HG03196 (cell line): ENCODE results near the gene VRK3.
"Not testable (repeated sequence)": the region's sequence is repeated elsewhere in the genome, so short reads cannot be mapped to it uniquely, and the experiment has no call there.

ENCODE experiments used
- ATAC-seq: cut with Tn5 transposase; IDR thresholded peaks from one replicate; pipeline ENCODE4 v1.9.1; 2021; ENCODE audit not compliant: unreplicated experiment

VRK3 gene

DNA sequence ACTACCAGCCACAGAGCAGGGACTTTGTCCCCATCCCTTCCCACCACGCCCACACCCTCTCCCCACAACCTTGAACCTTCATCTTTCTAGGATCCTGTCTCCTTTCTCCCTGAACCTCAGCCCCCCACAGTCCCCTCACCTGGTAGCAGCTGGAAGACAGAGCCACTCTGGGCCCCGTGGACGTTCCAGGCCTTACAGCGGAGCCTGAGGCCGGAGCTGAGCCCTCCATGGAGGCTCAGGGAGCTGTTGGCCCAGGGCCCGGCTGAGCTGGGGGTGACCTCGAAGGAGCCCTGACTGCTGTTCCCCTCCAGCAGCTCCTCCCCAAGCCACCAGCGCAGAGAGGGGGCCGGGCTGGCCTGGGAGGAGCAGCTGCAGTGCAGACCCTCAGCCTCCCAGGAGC, 67.0 kb downstream of the VRK3 start:
- not testable (repeated sequence) for ATAC-seq

DNA sequence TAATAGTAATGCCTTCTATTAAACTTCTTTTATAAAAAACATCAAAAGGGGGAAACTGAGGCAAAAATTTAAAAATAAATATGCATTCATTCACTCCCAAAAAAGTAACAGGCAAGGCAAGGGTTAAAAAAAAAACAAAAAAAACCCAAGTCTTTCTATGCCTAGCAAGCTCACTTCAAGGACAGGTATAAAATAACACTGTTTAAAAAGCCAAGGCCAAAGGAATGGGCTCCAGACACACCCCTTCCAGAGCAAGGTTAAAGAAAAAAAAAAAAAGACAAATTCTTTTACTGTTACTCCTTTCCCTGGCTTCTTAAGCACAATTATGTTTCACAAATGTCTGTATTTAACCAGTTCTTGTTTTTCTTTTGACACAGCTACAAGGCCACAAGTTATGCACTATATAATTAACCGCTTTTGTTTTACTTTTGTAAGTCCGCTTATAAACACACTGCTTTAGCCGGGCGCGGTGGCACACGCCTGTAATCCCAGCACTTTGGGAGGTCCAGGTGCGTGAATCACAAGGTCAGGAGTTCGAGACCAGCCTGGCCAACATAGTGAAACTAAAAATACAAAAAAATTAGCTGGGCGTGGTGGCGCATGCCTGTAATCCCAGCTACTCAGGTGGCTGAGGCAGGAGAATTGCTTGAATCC, 67.8 kb downstream of the VRK3 start:
- no peak for ATAC-seq

DNA sequence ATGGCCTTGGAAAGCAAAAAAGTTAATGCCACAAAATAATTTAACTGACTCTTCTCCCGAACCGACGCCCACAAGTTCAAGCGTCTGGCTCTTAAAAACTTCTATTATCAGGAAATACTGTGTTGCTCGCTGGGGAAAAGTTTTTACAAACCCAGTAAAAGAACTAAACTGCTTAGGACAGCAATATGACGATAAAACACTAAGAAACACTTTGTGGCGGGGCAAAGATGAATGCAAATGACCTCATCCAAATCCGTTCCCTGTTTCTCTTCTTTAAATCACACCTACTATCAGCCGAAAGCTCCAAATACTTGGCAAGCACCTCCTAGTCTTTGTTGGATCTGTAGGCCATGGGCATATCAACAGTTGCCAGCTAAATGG, 69.1 kb downstream of the VRK3 start:
- ATAC-seq = no peak

DNA sequence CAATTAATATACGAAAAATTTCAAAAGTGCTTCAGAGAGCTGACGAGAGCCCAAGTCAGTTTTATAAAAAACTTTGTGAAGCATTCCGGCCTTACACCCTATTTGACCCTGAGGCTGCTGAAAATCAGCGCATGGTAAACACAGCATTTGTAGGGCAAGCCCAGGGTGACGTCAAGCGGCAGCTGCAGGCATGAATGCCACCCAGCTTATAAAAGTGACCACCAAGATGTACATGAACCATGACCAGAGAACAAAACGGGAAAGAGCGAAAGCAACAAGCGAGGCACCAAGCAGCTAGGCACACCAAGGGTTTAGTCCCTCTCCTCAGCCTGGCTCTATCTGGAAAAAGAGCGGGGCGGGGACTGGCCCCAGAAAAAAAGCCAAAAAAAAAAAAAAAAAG, 70.2 kb downstream of the VRK3 start:
- no peak for ATAC-seq

DNA sequence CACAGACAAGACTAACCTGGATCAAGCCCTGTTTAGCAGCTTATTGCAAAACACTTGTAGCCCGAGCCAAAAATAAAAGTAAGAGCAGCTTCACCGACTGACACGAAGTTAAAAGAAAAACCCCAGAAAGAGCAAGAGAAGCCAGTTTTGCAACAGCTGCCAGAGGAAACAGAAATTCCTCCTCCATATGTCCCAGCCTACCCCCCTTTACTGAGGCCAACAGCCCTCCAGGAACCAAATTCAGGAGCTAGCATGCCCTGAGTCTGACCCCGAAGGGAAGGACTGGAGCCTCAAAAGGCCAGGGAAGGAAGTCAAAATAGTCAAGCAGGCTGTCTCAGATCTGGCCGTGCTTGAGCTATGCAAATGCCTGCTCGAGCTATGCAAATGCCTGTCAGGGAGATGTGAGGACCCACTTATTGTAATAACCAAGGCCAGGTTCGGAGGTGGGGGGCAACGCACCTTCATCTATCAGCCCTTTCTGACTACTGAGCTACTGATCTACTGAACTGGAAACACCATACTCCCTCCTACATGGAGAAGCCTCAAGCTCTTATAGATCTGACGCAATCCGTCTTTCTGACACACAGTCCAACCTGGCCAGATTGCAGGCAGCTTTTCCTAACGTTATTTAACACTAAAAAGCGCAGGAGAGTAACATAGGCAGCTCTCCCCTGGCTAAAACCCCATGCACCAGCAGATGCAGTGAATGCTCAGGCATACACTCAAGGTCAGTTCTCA, 70.9 kb downstream of the VRK3 start:
- ATAC-seq = no peak

DNA sequence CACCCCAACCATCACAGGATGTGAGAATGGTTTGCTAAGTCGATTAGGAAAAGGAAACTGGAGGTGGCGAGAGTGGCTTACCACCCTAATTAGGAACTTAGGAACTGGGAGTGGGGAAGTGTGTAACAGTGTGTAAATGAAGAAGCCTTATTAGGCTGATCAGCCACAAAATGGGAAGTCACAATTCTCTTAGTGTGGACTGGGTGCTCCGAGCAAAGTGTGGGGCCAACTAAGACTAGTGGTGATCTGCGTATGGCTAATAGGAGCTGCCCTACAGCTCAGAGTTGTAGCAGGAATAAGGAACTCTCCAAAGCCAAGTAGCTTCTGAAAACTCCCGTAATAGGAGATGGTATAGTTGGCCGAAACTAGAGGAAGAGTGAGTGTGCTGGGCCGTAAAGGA, 71.8 kb downstream of the VRK3 start:
- no peak for ATAC-seq

DNA sequence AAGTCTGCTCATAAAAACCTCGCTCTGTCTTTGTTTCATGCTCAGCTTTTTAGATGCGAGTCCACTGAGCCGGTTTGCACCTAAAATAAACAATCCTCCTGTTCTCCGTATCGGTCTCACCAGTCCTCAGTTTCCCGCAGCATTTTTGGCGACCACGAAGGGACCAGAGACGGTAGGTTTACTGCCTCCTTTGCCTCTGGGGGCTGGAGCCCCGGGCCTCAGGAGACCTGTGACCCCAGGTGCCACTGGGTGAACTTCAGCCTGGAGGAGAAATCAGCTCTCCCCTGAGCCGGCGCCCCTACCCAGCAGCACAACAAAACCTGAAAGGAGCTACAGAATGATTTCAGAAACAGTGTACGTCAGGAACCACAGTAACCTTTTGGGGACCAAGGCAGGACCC, 72.3 kb downstream of the VRK3 start:
- no peak for ATAC-seq

DNA sequence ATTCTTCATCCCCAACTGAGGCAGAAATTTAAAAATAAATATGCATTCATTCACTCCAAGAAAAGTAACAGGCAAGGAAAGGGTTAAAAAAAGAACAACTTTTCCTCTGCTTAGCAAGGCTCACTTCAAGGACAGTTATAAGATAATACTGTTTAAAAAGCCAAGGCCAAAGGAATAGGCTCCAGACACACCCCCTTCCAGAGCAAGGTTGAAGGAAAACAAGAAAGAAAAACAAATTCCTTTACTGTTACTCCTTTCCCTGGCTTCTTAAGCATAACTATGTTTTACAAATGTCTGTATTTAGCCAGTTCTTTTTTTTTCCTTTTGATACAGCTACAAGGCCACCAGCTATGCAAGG, 72.7 kb downstream of the VRK3 start:
- no peak for ATAC-seq

DNA sequence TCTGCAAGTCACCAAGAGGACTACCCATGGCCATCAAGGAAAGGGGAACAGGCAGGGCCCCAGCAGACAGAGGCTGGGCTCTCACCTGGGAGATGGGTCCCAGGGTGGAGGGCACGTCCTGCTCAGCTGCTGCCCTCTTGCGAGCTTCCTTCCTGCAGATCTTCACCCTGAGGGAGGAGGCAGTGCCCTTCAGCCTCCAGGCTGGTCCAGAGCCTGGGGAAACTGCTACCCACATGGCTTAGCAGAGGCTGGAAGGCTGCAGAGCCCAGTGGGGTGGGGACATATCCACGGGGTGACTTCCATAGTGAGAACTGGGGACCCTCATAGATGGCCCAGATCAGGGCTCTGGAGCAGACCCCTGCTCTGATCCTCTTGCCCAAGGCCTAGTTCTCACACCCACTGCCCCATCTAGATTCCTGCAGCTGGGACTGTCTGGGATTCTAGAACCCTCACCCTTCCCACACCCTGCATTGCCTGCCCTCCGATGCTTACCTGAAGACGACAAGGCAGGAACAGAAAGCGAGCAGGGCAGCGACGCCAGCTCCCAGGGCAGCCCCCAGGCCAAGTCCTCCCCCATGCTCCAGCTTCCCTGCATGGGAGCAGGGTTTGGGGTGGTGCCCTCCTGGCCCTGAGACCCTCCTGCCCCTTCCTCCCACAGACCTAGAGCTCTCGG, 73.2 kb downstream of the VRK3 start:
- ATAC-seq = no peak

DNA sequence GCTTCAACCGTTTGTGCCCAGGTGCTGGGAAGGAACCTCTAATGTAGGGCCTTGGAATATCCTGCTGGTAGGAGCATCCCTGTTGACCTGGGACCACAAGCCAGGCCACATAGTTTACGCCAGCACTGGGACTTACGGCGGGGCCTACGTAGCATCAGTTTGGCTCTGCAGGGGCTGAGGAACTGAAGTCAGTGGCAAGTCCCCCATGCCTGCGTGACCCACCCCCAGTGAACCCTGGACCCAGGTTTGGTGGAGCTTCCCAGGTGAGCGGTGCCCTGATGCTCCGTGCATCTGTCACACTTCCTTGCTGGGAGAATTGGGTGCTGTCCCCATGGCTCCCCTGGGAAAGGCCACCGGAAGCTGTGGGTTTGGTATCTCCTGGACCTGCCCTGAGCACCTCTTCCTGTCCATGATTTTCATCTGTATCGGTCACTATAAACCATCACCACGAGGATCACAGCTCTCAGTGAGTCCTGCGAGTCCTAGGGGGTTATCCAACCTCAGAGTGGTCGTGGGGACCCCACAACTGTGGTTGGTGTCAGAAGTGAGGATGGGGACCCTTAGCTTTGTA, 74.1 kb downstream of the VRK3 start:
- ATAC-seq = no peak

DNA sequence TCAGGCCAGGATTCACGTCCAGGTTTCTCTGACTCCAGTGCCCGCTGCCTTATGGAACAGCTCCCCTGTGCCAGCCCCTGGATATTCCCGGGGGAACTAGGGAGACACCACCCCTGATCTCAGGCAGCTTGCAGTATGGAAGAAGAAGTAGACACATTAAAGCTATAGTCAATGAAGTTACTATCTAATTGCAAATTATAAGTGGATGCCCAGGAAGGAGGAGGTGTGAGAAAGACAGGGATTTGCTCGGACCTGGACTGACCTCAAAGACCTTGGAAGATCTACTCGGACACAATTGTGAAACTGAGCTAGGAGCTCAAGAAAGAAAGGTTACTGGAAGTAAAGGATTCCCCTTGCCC, 74.6 kb downstream of the VRK3 start:
- ATAC-seq = no peak

DNA sequence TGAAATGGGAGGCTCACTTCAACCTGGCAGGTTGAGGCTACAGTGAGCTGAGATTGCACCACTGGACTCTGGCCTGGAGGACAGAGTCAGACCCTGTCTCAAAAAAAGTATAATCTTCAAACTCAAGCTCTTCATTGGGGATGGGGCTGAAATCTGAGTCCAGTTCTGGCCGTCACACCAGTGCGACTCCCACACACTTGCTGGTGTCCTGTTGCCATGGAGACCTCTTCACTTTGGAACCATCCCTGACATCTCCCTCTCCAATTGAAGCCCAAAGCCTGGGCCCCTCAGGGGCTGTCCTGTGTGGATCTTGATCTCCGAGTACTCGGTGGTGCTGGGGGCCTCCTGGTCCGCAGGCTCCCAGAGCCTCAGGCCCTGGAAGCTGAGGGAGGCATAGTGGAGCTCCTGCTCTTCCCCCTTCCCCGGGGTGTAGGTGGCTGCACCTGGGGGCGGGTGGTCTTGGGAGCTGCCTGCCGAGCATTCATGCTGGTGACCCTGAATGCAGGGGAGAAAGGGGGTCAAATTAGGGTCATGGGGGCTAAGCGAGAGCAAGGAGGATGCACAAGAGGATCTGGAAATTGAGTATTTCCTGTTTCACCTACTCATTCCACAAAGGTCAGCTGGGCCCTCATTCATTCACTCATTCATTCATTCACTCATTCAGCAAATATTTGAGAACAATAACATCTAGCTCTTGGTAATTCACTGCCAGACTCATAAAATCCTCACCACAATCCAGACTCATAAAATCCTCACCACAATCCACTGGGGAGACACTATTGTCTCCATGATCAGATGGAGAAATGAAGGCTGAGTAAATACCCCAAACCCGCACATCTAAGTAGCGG, 75.2 kb downstream of the VRK3 start:
- no peak for ATAC-seq

DNA sequence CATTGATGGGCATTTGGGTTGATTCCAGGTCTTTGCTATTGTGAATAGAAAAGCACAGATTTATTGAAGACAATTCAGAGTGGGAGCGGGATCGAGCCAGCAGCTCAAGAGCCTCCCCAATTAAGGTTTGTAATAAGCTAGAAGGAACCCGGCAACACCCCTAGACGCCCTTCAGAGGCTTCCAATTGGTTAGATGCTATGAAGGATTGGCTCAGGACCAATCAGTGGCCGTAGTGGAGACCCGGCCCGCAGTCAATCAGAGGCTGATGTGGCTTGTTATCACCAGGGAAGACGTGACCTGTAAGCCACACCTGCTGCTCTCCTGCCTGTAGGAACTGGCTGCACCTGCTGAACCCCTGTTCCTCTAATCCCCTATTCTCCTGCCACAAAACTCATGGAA, 78.8 kb downstream of the VRK3 start:
- ATAC-seq = no peak

DNA sequence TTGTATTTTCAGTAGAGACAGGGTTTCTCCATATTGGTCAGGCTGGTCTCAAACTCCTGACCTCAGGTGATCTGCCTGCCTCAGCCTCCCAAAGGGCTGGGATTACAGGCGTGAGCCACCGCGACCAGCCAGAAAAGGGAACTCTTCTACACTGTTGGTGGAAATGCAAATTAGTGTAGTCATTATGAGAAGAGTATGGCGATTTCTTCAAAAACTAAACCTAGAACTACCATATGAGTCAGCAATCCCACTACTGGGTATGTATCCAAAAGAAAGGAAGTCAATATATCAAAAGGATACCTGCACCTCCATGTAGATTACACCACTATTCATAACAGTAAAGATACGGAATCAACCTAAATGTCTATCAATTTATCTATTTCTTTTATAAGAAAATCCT, 80.6 kb downstream of the VRK3 start:
- ATAC-seq = not testable (repeated sequence)

DNA sequence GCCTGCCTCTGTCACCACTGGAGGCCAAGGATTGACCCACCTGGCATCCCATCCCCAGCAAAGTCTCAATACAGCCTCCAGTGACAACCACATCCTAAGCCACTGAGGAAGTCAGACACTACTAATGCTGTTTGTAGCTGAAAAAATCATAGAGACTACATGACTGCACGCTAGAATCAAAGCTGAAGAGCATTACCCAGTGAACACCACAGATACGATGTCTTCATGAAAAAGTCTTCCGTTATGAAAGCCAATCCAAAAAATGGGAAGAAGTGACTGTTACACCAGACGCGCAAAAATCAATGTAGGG, 84.7 kb downstream of the VRK3 start:
- no peak for ATAC-seq

DNA sequence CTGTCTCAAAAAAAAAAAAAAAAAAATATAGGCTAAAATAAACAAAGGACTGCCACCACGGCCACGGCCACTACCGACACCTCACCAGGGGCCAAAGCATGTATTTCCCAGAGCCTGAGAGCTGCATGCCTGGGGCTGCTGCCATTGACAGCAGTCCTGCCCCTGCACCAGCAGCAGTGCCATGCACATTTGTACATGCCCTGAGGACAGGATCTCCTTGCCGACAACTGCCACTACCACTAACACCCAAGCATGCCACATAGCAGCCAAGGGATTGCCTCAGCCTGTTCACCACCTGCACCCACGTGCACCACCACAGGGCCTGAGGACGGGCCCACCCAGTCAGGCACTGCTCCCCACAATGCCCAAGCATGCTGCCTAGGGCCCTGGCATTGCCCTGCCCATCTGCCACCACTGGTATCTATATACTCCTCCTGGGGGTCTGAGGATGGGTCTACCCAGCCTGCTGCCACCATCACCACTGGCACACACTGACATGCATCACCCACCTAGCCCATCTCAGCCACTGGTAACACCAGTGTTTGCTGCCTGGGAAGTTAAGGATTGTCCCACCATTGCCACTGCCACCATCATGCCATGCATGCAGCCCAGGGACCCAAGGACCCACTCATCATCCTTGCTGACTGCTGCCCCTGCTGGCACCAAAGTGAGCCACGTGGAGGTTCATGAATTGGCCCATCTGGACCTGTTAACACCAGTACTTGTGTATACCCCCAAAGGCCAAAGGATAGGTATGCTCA, 85.3 kb downstream of the VRK3 start:
- ATAC-seq = no peak

DNA sequence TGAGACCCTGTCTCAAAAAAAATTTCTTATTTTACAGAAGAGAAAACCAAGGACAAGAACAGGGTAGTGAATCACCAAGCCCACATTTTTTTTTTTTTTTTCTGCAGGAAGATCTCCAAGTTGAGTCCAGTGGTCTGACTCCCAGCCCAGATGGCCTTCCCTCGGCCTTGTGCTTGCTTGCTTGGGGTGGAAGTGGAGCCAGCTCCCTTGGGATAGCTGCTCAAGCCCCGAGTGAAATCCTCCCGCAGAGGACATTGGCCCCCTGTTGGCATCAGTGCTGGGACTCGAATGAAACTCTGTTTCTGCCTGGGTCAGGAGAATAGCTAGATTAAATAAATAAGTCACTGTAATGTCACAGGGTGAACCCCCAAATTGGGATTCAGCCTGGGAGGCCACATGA, 86.5 kb downstream of the VRK3 start:
- no peak for ATAC-seq

DNA sequence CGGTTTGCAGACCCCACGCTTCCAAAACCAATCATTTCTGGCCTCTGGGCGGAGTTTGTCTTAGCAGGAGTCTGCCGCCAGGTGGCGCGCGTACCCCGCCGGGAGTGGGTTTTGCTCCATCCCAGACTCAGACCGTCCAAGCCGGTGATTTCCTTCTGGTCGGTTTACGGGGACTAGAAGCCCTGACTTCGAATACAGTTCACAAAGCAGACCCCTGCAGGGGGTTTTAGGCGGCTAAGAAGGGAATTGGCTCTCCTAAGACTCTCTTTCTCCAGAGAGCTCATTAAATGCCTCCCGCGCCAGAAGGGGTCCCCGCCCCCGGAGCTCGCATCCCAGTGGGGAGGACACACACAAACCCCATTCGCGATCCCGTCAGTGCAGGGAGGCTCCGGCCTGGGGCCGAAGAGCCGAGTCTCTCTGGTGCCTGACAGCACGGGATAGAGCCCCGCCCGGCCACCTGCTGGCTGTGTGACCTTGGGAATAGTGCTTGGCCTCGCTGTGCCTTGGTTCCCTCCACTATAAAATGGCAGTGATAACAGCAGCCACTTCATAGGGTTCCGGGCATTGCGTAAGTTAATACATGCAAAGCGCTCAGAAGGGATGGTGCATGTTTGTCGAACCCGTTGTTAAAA, 87.3 kb downstream of the VRK3 start:
- no peak for ATAC-seq

DNA sequence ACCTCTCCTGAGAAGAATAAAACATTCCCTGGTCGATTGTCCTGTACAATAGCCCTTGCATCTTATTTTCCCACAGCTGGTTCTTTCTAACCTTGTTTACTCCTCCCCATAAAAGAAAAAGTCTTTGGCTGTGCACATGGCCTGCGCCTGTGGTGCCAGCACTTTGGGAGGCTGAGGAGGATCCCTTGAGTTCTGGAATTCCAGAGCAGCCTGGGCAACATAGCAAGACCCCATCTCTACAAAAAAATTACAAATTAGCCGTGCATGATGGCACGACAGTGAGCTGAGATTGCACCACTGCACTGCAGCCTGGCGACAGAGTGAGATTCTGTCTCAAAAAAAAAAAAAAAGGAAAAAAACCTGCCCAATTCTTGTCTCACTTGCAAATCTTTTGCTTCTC, 88.6 kb downstream of the VRK3 start:
- no peak for ATAC-seq

DNA sequence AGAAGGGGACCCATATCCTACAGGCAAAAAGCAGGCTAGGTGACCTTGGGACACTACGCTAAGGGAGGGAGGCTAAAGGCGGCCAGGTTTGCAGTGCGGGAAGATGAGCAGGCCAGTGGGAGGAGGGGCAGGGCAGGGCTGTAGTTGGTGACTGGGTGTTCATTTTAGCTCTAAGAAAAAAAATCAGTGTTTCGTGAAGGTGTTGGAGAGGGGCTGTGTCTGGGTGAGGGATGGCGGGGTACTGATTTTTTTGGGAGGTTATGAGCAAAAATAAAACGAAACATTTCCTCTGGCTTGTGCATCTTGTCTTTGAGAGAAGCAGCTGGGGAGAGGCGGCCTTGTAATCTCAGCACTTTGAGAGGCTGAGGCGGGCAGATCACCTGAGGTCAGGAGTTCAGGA, 91.5 kb downstream of the VRK3 start:
- no peak for ATAC-seq
